Effector memory CD4-positive, alpha-beta T cell (primary cell): ENCODE measurements around the gene CD55.

Experiments used
- DNase-seq, 3 donors: peaks; one replicate each; pipeline ENCODE4 v3.0.0-alpha.2; 2020
- H3K27ac ChIP-seq: 2 replicates; pipeline ENCODE4 v1.7.0; 2013; ENCODE audit warnings: mild to moderate bottlenecking, low read length, moderate library complexity; ENCODE audit not compliant: insufficient read depth, poor library complexity, severe bottlenecking
- H3K27me3 ChIP-seq: replicated peaks from 2 replicates; pipeline ENCODE4 v1.7.0; 2013; ENCODE audit warnings: mild to moderate bottlenecking, low read length; ENCODE audit not compliant: insufficient read depth, control insufficient read depth, poor library complexity, severe bottlenecking
- H3K36me3 ChIP-seq: 2 replicates; pipeline ENCODE4 v1.7.0; 2013; ENCODE audit warnings: mild to moderate bottlenecking, low read length, moderate library complexity; ENCODE audit not compliant: control insufficient read depth, insufficient read depth
- H3K4me1 ChIP-seq: 2 replicates; pipeline ENCODE4 v1.7.0; 2013; ENCODE audit warnings: low read length, mild to moderate bottlenecking; ENCODE audit not compliant: control insufficient read depth, insufficient read depth, poor library complexity, severe bottlenecking
- H3K4me3 ChIP-seq: 2 replicates; pipeline ENCODE4 v1.7.0; 2013; ENCODE audit warnings: low read length, low read depth, mild to moderate bottlenecking; ENCODE audit not compliant: insufficient read depth, poor library complexity, severe bottlenecking
- H3K9me3 ChIP-seq: 2 replicates; pipeline ENCODE4 v1.7.0; 2013; ENCODE audit warnings: mild to moderate bottlenecking, low read length, moderate library complexity; ENCODE audit not compliant: control insufficient read depth

Gene CD55

GRCh38 chr1:207328004-207328403, 6.5 kb downstream of the CD55 start:
- H3K4me3 ChIP-seq = no peak overlapping the region
- no peak for DNase-seq
- H3K4me1 ChIP-seq = peaks cover 12% of the 10 kb centered on the region
- peaks cover 55% of the 10 kb centered on the region for H3K36me3 ChIP-seq
- H3K9me3 ChIP-seq = peaks cover 3% of the 10 kb centered on the region
- no peaks in the 10 kb centered on the region for H3K27me3 ChIP-seq
- H3K27ac ChIP-seq = no peak overlapping the region

DNA sequence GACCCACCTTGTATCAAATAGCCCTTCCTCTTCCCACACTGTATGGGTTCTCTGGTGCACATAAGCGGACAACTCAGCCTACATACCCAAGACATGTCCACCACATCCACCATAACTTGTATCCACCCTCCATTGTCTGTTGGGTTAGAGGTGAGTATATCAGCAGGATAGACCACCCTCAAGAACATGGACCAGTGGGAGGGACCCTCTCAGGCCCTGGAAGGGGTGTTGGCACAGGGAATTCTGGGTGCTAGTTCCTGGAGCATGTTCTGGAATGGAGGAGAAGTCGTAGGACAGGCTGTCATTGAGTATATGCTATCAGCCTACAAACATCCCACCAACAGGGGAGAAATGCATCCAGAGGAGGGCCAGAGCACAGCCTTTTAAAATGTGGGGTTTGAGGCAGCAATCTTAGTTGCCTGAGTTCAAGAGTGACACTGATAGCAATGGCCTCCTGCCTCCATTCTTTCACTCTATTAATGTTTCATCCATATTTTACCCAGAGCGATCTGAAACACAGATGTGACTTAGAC, 7.5 kb downstream of the CD55 start:
- no peak for DNase-seq
- Histone ChIP-seq H3K36me3 (peaks cover 52% of the 10 kb centered on the region), H3K27ac (no peak overlapping the region), H3K4me1 (peaks cover 7% of the 10 kb centered on the region), H3K27me3 (no peaks in the 10 kb centered on the region), H3K9me3 (peaks cover 7% of the 10 kb centered on the region), H3K4me3 (no peak overlapping the region)

- Histone ChIP-seq H3K27ac (no peak overlapping the region), H3K9me3 (peaks cover 7% of the 10 kb centered on the region), H3K4me1 (peaks cover 3% of the 10 kb centered on the region), H3K36me3 (peaks cover 48% of the 10 kb centered on the region), H3K27me3 (no peaks in the 10 kb centered on the region), H3K4me3 (no peak overlapping the region)
- no peak for DNase-seq
Observed at GRCh38 chr1:207329469-207329868, 8.0 kb downstream of the CD55 start.

DNA sequence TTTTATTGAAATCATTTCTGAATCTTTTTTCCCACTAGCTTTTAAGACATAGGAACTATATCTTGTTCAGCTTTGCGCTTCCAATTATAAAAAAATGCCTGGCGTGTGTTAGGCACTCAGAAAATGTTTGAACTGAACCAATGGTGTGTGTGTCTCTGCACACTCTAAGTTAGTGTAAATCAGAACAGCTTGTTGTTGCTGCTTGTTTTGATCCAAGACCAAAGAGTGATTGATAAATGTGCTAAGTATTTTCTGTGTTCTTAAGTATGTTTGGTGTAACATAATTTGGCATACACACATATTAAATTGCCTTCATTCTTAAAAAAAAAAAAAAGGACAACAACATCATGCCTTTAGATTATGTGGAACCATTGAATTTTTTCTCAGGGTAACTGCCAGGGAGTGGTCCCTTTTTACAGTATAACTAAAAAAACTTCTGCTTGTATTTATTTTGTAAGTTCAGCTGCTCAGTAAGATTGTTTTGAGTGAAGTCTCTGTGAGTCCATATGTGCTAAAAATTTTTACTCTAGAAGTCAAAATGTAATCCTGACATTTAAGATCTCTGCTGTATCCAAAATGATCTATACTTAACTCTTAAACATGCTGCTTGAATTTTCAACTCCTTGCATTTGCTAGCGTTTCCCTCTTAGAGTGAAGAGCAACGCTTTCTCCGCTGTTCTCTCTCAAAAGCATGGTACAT, 8.7 kb downstream of the CD55 start:
- DNase-seq = no peak
- Histone ChIP-seq H3K4me1 (peaks cover 3% of the 10 kb centered on the region), H3K4me3 (no peak overlapping the region), H3K9me3 (peaks cover 7% of the 10 kb centered on the region), H3K27me3 (no peaks in the 10 kb centered on the region), H3K27ac (no peak overlapping the region), H3K36me3 (peaks cover 47% of the 10 kb centered on the region)

GRCh38 chr1:207331354-207332313, 10.2 kb downstream of the CD55 start:
- peaks cover 7% of the 10 kb centered on the region for H3K9me3 ChIP-seq
- H3K4me3 ChIP-seq = no peak overlapping the region
- H3K4me1 ChIP-seq = peaks cover 4% of the 10 kb centered on the region
- DNase-seq = no peak
- H3K36me3 ChIP-seq = peaks cover 38% of the 10 kb centered on the region
- H3K27me3 ChIP-seq = no peaks in the 10 kb centered on the region
- H3K27ac ChIP-seq = no peak overlapping the region

DNA sequence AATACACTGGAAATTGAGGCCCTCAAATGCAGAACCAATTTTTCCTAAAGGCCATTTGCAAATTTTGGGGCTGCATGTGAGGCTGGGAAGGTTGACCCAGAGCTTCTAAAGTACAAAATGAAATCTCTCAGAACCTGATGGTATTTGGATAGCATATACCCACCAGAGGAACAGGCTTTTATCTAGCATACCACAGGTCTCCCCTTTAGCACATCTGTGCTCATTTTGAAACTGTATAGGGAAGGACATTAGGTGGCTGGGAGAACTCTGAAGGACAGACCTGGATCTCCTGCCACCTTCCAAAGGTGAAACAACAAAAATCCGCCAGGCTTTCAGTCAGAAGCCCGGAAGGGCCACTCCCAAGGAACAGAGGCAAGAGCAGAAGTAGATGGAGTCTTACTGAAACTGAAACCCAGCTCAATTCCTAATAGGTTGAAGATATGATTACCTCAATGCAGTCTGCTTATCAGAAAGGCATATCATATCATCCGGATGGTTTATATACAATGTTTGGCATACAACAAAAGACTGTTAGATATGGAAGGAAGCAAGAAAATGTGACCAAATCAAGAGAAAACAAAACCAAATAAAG, 11.6 kb downstream of the CD55 start:
- peaks cover 23% of the 10 kb centered on the region for H3K36me3 ChIP-seq
- no peak for DNase-seq

GRCh38 chr1:207333620-207334019, 12.1 kb downstream of the CD55 start:
- peaks cover 18% of the 10 kb centered on the region for H3K36me3 ChIP-seq
- peaks cover 12% of the 10 kb centered on the region for H3K4me1 ChIP-seq
- no peak for DNase-seq
- no peak overlapping the region for H3K27ac ChIP-seq
- H3K4me3 ChIP-seq = no peak overlapping the region
- no peaks in the 10 kb centered on the region for H3K27me3 ChIP-seq
- H3K9me3 ChIP-seq = peaks cover 7% of the 10 kb centered on the region

More for the DNA sequence above, 11.6 kb downstream of the CD55 start:
- Histone ChIP-seq H3K27me3 (no peaks in the 10 kb centered on the region), H3K4me1 (peaks cover 12% of the 10 kb centered on the region), H3K9me3 (peaks cover 7% of the 10 kb centered on the region), H3K27ac (no peak overlapping the region), H3K4me3 (no peak overlapping the region)

- no peak for DNase-seq
- H3K4me1 ChIP-seq = peaks cover 12% of the 10 kb centered on the region
- H3K27ac ChIP-seq = no peak overlapping the region
- H3K27me3 ChIP-seq = no peaks in the 10 kb centered on the region
- no peak overlapping the region for H3K4me3 ChIP-seq
- peaks cover 7% of the 10 kb centered on the region for H3K9me3 ChIP-seq
- H3K36me3 ChIP-seq = peaks cover 14% of the 10 kb centered on the region
Observed at GRCh38 chr1:207334337-207334736, 12.9 kb downstream of the CD55 start.

DNA sequence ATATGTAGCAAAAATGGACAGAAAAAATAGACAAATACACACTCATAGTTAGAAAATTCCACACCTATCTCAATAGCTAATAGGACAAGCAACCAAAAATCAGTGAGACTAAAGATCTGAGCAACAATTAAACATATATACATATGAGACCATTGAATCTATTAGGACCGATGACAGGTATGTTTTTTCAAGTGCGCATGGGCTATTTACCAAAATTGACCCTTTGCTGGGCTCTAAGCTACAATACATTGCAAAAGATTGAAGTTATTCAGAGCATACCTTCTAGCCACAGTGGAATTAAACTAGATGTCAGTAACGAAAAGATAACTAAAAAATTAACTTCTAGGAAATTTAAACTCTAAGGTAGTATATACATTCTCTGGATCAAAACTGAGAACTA, 13.7 kb downstream of the CD55 start:
- no peak for DNase-seq
- Histone ChIP-seq H3K4me3 (no peak overlapping the region), H3K4me1 (peaks cover 12% of the 10 kb centered on the region), H3K36me3 (peaks cover 14% of the 10 kb centered on the region), H3K9me3 (peaks cover 7% of the 10 kb centered on the region), H3K27ac (no peak overlapping the region), H3K27me3 (no peaks in the 10 kb centered on the region)
